GM13976 (cell line): Measurements from ENCODE around the gene TLE1.

Source experiments
- DNase-seq: peaks from one replicate; pipeline ENCODE4 v3.0.0; 2012; ENCODE audit warnings: low spot score
- CTCF ChIP-seq: IDR thresholded peaks from 2 replicates; pipeline ENCODE4 v1.5.1; 2012; ENCODE audit warnings: borderline replicate concordance, mild to moderate bottlenecking; ENCODE audit not compliant: insufficient read depth; ENCODE audit errors: extremely low read depth, missing control alignments, control extremely low read depth
- in situ Hi-C: fragments of 300-500 bp; cut with MboI; formaldehyde crosslinking; loops from one replicate; pipeline ENCODE4 v1.12.0; 2022; ENCODE audit warnings: low sequenced_read_pairs, mixed read lengths, inconsistent platforms; ENCODE audit not compliant: unreplicated experiment

Gene TLE1

GRCh38 chr9:81720450-81721086 is 31.2 kb upstream of the TLE1 start:
- in situ Hi-C loops = no loop called here
- no peak for TF ChIP-seq CTCF
- DNase-seq = no peak

GRCh38 chr9:81719972-81720371 is 30.6 kb upstream of the TLE1 start:
- DNase-seq = no peak
- no peak for TF ChIP-seq CTCF
- in situ Hi-C loops = no loop called here

- TF ChIP-seq CTCF = no peak
- in situ Hi-C loops = no loop called here
Observed at GRCh38 chr9:81718244-81718643, 28.9 kb upstream of the TLE1 start.

GRCh38 chr9:81717747-81718077 is 28.4 kb upstream of the TLE1 start:
- DNase-seq = no peak
- no peak for TF ChIP-seq CTCF
- in situ Hi-C loops = no loop called here

More at GRCh38 chr9:81718244-81718643, 28.9 kb upstream of the TLE1 start:
- no peak for DNase-seq

- no peak for DNase-seq
- in situ Hi-C loops = no loop called here
- TF ChIP-seq CTCF = no peak
Observed at GRCh38 chr9:81717061-81717746, 27.9 kb upstream of the TLE1 start.

- TF ChIP-seq CTCF = no peak
- DNase-seq = no peak
- in situ Hi-C loops = no loop called here
Observed at GRCh38 chr9:81716409-81716808, 27.1 kb upstream of the TLE1 start.
